Brain microvascular endothelial cell (primary cell): ENCODE measurements around the gene HAND1.

ENCODE experiments used
- DNase-seq: peaks from one replicate; pipeline ENCODE4 v3.0.0-alpha.2; 2020
- H3K27ac ChIP-seq: fragments of 250-450 bp; sonication (Bioruptor Pico); 2 replicates; pipeline ENCODE4 v1.5.1; 2020; ENCODE audit warnings: mild to moderate bottlenecking, moderate library complexity
- H3K27me3 ChIP-seq: fragments of 250-450 bp; sonication (Bioruptor Pico); replicated peaks from 2 replicates; pipeline ENCODE4 v1.5.1; 2020; ENCODE audit warnings: mild to moderate bottlenecking
- H3K36me3 ChIP-seq: fragments of 250-450 bp; sonication (Bioruptor Pico); replicated peaks from 2 replicates; pipeline ENCODE4 v1.5.1; 2020; ENCODE audit warnings: mild to moderate bottlenecking
- H3K4me3 ChIP-seq: 2 replicates; pipeline ENCODE4 v1.5.1; 2011; ENCODE audit warnings: low read depth, mild to moderate bottlenecking, control low read depth, low read length, moderate library complexity
- CTCF ChIP-seq: IDR thresholded peaks from 2 replicates; pipeline ENCODE4 v1.5.1; 2011; ENCODE audit warnings: low read depth, mild to moderate bottlenecking, moderate library complexity, low read length, control low read depth, inconsistent platforms; ENCODE audit errors: missing control alignments
- in situ Hi-C: cut with HindIII; loops from 2 replicates; pipeline ENCODE4 v1.10.0; 2017; ENCODE audit warnings: low sequenced_read_pairs, low pct_ligation_motif_present

HAND1 gene

GRCh38 chr5:154437281-154437965 lies 40.6 kb downstream of the HAND1 start:
- Histone ChIP-seq H3K36me3 (peaks cover 5% of the 10 kb centered on the region), H3K27me3 (no peaks in the 10 kb centered on the region), H3K4me3 (no peak overlapping the region), H3K27ac (no peak overlapping the region)
- no peak for TF ChIP-seq CTCF
- DNase-seq = peak; percentile 35
- in situ Hi-C loops = no loop called here

GRCh38 chr5:154435226-154435625 lies 42.8 kb downstream of the HAND1 start:
- H3K27ac ChIP-seq = no peak overlapping the region
- peaks cover 5% of the 10 kb centered on the region for H3K36me3 ChIP-seq
- H3K4me3 ChIP-seq = no peak overlapping the region
- no peaks in the 10 kb centered on the region for H3K27me3 ChIP-seq
- in situ Hi-C loops = no loop called here
- no peak for DNase-seq
- TF ChIP-seq CTCF = no peak

GRCh38 chr5:154430961-154431630 lies 46.9 kb downstream of the HAND1 start:
- in situ Hi-C loops = no loop called here

GRCh38 chr5:154430466-154430865 lies 47.6 kb downstream of the HAND1 start:
- no peak for TF ChIP-seq CTCF

More at GRCh38 chr5:154430961-154431630, 46.9 kb downstream of the HAND1 start:
- H3K27ac ChIP-seq = no peak overlapping the region
- no peak for DNase-seq
- no peak for TF ChIP-seq CTCF
- peaks cover 3% of the 10 kb centered on the region for H3K36me3 ChIP-seq
- H3K4me3 ChIP-seq = no peak overlapping the region
- H3K27me3 ChIP-seq = no peaks in the 10 kb centered on the region

GRCh38 chr5:154429341-154429740 lies 48.7 kb downstream of the HAND1 start:
- no peak overlapping the region for H3K27ac ChIP-seq
- H3K27me3 ChIP-seq = no peaks in the 10 kb centered on the region
- no peaks in the 10 kb centered on the region for H3K36me3 ChIP-seq
- in situ Hi-C loops = no loop called here
- no peak for TF ChIP-seq CTCF
- no peak for DNase-seq
- H3K4me3 ChIP-seq = no peak overlapping the region

More at GRCh38 chr5:154430466-154430865, 47.6 kb downstream of the HAND1 start:
- no peak overlapping the region for H3K27ac ChIP-seq
- no peak for DNase-seq
- in situ Hi-C loops = no loop called here
- no peaks in the 10 kb centered on the region for H3K27me3 ChIP-seq
- H3K36me3 ChIP-seq = no peaks in the 10 kb centered on the region
- H3K4me3 ChIP-seq = no peak overlapping the region
